C4-2B (cell line): ENCODE measurements around the gene RNF214.
"Not testable (repeated sequence)": the region's sequence is repeated elsewhere in the genome, so short reads cannot be mapped to it uniquely, and the experiment has no call there.

ENCODE experiments used
- CTCF ChIP-seq: fragments of 450-650 bp; conservative IDR thresholded peaks from 2 replicates; pipeline ENCODE4 v1.5.1; 2017; ENCODE audit warnings: mild to moderate bottlenecking
- ZFX ChIP-seq: fragments of 450-650 bp; IDR thresholded peaks from 2 replicates; pipeline ENCODE4 v1.6.1; 2017

GRCh38 chr11:117264624-117265323 is 32.3 kb downstream of the RNF214 start:
- not testable (repeated sequence) for TF ChIP-seq CTCF, ZFX
